Neuronal stem cell (in vitro differentiated cells): ENCODE measurements around the gene KCNH6.

ENCODE experiments used
- DNase-seq: peaks from one replicate; pipeline ENCODE4 v3.0.0-alpha.2; 2013; ENCODE audit warnings: low spot score
- H2AFZ ChIP-seq: one replicate; pipeline ENCODE4 v1.6.1; 2013; ENCODE audit warnings: mild to moderate bottlenecking, low read length, inconsistent platforms
- H2AK5ac ChIP-seq: 2 replicates; pipeline ENCODE4 v1.6.1; 2013; ENCODE audit warnings: low read depth, mild to moderate bottlenecking, inconsistent platforms, low read length, moderate library complexity, mixed read lengths
- H2BK120ac ChIP-seq: 2 replicates; pipeline ENCODE4 v1.6.1; 2013; ENCODE audit warnings: low read depth, mild to moderate bottlenecking, inconsistent platforms, low read length, moderate library complexity, mixed read lengths
- H2BK12ac ChIP-seq: one replicate; pipeline ENCODE4 v1.6.1; 2013; ENCODE audit warnings: low read length, inconsistent platforms
- H2BK15ac ChIP-seq: 2 replicates; pipeline ENCODE4 v1.6.1; 2013; ENCODE audit warnings: mild to moderate bottlenecking, low read length, inconsistent platforms, mixed read lengths
- H2BK5ac ChIP-seq: one replicate; pipeline ENCODE4 v1.6.1; 2013; ENCODE audit warnings: inconsistent platforms, mild to moderate bottlenecking, low read length, moderate library complexity
- H3K14ac ChIP-seq: one replicate; pipeline ENCODE4 v1.6.1; 2013; ENCODE audit warnings: low read length, inconsistent platforms
- H3K18ac ChIP-seq: 2 replicates; pipeline ENCODE4 v1.6.1; 2013; ENCODE audit warnings: low read length, inconsistent platforms
- H3K23ac ChIP-seq: 2 replicates; pipeline ENCODE4 v1.6.1; 2013; ENCODE audit warnings: low read depth, mild to moderate bottlenecking, mixed read lengths, low read length, inconsistent platforms; ENCODE audit not compliant: poor library complexity
- H3K27ac ChIP-seq: replicated peaks from 3 replicates; pipeline ENCODE4 v1.5.1; 2013; ENCODE audit warnings: low read length, inconsistent platforms
- H3K27me3 ChIP-seq, 3 experiments: 2 replicates each; pipeline ENCODE4 v1.6.1; 2013; ENCODE audit warnings: low read length in 3 of 3, mild to moderate bottlenecking in 2 of 3, inconsistent platforms in 1 of 3, low read depth in 1 of 3, mixed read lengths in 1 of 3, moderate library complexity in 1 of 3; ENCODE audit not compliant: control insufficient read depth in 3 of 3, insufficient read depth in 3 of 3
- H3K36me3 ChIP-seq, 2 donors: replicated peaks in 1 of 2; 2 replicates each; pipeline ENCODE4 v1.6.1; 2013; ENCODE audit warnings: low read length in 2 of 2; ENCODE audit not compliant: control insufficient read depth in 2 of 2, insufficient read depth in 2 of 2
- H3K4ac ChIP-seq: 2 replicates; pipeline ENCODE4 v1.6.1; 2013; ENCODE audit warnings: inconsistent platforms, mild to moderate bottlenecking, low read length, moderate library complexity
- H3K4me1 ChIP-seq, 2 donors: 1 replicate in 1 of 2; 2 replicates in 1 of 2; pipeline ENCODE4 v1.6.1; 2013; ENCODE audit warnings: low read length in 2 of 2, low read depth in 1 of 2; ENCODE audit not compliant: control insufficient read depth in 2 of 2, insufficient read depth in 1 of 2
- H3K4me2 ChIP-seq: one replicate; pipeline ENCODE4 v1.6.1; 2013; ENCODE audit warnings: mild to moderate bottlenecking, low read length, inconsistent platforms; ENCODE audit not compliant: insufficient read depth, poor library complexity, severe bottlenecking
- H3K4me3 ChIP-seq, 2 donors: 2 replicates each; pipeline ENCODE4 v1.5.1; 2013; ENCODE audit warnings: low read length in 2 of 2, mild to moderate bottlenecking in 2 of 2, inconsistent platforms in 1 of 2, moderate library complexity in 1 of 2
- H3K79me1 ChIP-seq: one replicate; pipeline ENCODE4 v1.6.1; 2013; ENCODE audit warnings: low read depth, mild to moderate bottlenecking, inconsistent platforms, low read length, moderate library complexity
- H3K9ac ChIP-seq: one replicate; pipeline ENCODE4 v1.6.1; 2013; ENCODE audit warnings: mild to moderate bottlenecking, low read depth, low read length, inconsistent platforms; ENCODE audit not compliant: poor library complexity
- H3K9me3 ChIP-seq, 2 donors: replicated peaks in 1 of 2; 2 replicates each; pipeline versions ENCODE3 to v1.6.1; 2013; ENCODE audit warnings: low read length in 2 of 2, mild to moderate bottlenecking in 2 of 2, inconsistent platforms in 1 of 2, low read depth in 1 of 2, mixed read lengths in 1 of 2, moderate library complexity in 1 of 2; ENCODE audit not compliant: control insufficient read depth in 2 of 2, insufficient read depth in 1 of 2
- H4K8ac ChIP-seq: one replicate; pipeline ENCODE4 v1.6.1; 2013; ENCODE audit warnings: low read depth, mild to moderate bottlenecking, inconsistent platforms, low read length, moderate library complexity
- H4K91ac ChIP-seq: one replicate; pipeline ENCODE4 v1.6.1; 2013; ENCODE audit warnings: low read length, low read depth, mild to moderate bottlenecking, inconsistent platforms; ENCODE audit not compliant: poor library complexity
- WGBS, 2 donors: extraction: QIAGEN DNeasy Blood & Tissue Kit; methylation state at CpG; one replicate each; pipeline ENCODE4 v1.1.7; 2013; ENCODE audit warnings: missing lambda C conversion rate in 2 of 2, mixed read lengths in 1 of 2; ENCODE audit not compliant: insufficient read length in 2 of 2, insufficient replicate concordance in 1 of 2; ENCODE audit errors: extremely low coverage in 2 of 2; 5-methylcytosine and 5-hydroxymethylcytosine counted together

The KCNH6 gene

DNA sequence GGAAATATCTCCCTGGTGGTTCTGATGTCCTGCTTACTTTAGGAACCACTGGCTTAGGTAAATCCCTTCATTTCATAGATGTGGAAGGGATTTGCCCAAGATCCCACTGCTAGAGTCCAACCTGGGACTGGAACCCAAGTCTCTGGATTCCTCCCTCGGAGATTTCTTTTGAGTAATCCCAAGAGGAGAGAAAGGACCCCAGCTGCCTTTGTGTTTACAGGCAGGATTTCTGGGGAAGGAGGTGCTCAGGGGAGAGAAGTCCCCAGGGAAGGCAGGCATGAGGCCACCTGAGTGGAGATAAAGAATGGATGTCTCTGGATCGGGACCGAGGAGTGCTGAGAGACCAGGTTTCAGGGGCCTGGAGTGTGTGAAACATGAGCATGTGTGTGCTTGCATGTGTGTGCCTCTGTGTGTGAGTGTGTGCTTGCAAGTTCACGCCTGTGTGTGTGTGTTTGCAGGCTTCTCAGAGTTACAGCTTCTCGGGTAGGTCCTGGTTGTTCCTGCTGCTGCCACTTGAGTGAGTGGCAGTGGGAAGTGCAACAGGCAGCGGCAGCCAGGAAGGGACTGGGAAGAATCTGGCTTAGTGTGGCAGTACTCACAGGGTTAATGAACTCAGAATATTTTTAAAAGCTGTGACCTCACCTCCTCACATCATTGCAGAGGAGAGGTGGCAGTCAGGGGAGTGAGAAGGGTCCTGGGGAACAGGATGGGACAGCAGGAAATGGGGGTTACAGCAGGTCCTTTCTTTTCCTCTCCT, 2.2 kb downstream of the KCNH6 start:
- no peak overlapping the region for H2BK12ac ChIP-seq
- no peaks in the 10 kb centered on the region for H3K36me3 ChIP-seq

DNA sequence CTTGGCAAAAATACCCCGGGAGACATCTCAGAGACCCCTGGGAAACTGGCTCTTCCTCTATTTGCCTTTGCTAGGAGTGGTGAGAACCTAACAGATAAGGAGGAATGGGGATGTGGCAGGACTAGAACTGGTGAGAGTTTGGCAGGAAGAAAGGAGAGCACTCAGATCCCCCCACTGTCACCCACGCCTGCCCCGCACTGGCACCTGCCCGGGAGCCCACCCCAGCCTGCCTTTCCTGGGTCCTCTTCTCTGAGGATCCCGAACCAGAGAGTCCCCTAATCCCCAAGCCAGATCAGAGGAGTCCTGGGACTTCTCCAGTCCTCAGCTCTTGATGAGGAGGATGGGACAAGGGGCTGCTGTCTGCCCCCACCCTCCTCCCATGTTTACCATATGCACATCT, 3.7 kb downstream of the KCNH6 start:
- Histone ChIP-seq H3K14ac (no peak overlapping the region), H3K9me3 (no peaks in the 10 kb centered on the region), H3K27ac (no peak overlapping the region), H3K4me1 (peaks cover 5% of the 10 kb centered on the region in 2 donors), H2BK5ac (no peak overlapping the region), H4K91ac (no peak overlapping the region), H2BK120ac (no peak overlapping the region), H2BK12ac (no peak overlapping the region), H3K4me3 (no peak overlapping the region), H3K18ac (no peak overlapping the region), H3K36me3 (no peaks in the 10 kb centered on the region), H3K4ac (no peak overlapping the region), H2AFZ (no peak overlapping the region), H3K23ac (no peak overlapping the region), H3K9ac (no peak overlapping the region), H2BK15ac (no peak overlapping the region), H3K79me1 (no peaks in the 10 kb centered on the region), H2AK5ac (no peak overlapping the region), H3K4me2 (no peak overlapping the region), H3K27me3 (peaks cover 0 to 66% (median 13%) of the 10 kb centered on the region in 3 experiments), H4K8ac (no peak overlapping the region)
- no peak for DNase-seq
- WGBS, 2 donors, result no CpG with 5 or more reads among the region's 5 CpGs

More for the DNA sequence above, 2.2 kb downstream of the KCNH6 start:
- H4K8ac ChIP-seq, result no peak overlapping the region
- no peak overlapping the region for H3K14ac ChIP-seq
- H3K9me3 ChIP-seq, result no peaks in the 10 kb centered on the region
- no peak overlapping the region for H3K9ac ChIP-seq
- no peak overlapping the region for H3K18ac ChIP-seq
- no peak overlapping the region for H3K4ac ChIP-seq
- H3K27ac ChIP-seq, result no peak overlapping the region
- peaks cover 5% of the 10 kb centered on the region in 2 donors for H3K4me1 ChIP-seq
- peaks cover 0 to 57% (median 13%) of the 10 kb centered on the region in 3 experiments for H3K27me3 ChIP-seq
- H3K4me3 ChIP-seq, result no peak overlapping the region
- no peak overlapping the region for H3K23ac ChIP-seq
- no peak overlapping the region for H2BK5ac ChIP-seq
- no peak overlapping the region for H2BK15ac ChIP-seq
- H2BK120ac ChIP-seq, result no peak overlapping the region
- H2AK5ac ChIP-seq, result no peak overlapping the region
- DNase-seq, result no peak
- WGBS, 2 donors, result no CpG with 5 or more reads among the region's 6 CpGs
- no peak overlapping the region for H3K4me2 ChIP-seq
- no peak overlapping the region for H2AFZ ChIP-seq
- no peak overlapping the region for H4K91ac ChIP-seq
- no peaks in the 10 kb centered on the region for H3K79me1 ChIP-seq

DNA sequence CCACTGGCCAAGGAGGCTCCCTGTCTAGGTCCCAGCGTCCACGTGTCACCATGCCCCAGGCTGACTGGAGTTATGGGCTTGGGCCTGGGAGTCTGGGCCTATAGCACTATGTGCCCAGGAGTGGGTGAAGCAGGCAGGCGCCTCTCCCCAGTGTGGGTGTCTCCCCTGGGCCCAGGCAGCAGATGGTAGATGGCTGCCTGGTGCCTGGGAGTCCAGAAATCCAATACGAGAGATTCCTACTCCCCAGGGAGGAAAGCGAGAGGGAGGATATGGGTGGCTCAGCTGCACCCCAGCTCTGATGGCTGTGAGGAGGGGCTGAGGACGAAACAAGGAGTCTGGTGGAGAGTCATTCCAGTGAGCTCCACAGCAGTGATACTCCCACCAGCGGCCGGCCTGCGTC, 5.0 kb downstream of the KCNH6 start:
- Histone ChIP-seq H3K27me3 (peaks cover 0 to 66% (median 13%) of the 10 kb centered on the region in 3 experiments), H3K14ac (no peak overlapping the region), H4K91ac (no peak overlapping the region), H3K27ac (no peak overlapping the region), H2BK15ac (peak overlapping the region; percentile 24), H3K9ac (peak overlapping the region; percentile 3), H2AK5ac (no peak overlapping the region), H2AFZ (no peak overlapping the region), H3K23ac (no peak overlapping the region), H4K8ac (no peak overlapping the region), H2BK5ac (no peak overlapping the region), H3K79me1 (no peaks in the 10 kb centered on the region), H3K4me3 (no peak overlapping the region), H2BK120ac (no peak overlapping the region), H3K4me1 (peaks cover 5% of the 10 kb centered on the region in 2 donors), H3K9me3 (no peaks in the 10 kb centered on the region), H2BK12ac (no peak overlapping the region), H3K18ac (peak overlapping the region; percentile 17), H3K4me2 (no peak overlapping the region), H3K36me3 (no peaks in the 10 kb centered on the region), H3K4ac (no peak overlapping the region)
- WGBS, 2 donors, result no CpG with 5 or more reads among the region's 9 CpGs
- no peak for DNase-seq

DNA sequence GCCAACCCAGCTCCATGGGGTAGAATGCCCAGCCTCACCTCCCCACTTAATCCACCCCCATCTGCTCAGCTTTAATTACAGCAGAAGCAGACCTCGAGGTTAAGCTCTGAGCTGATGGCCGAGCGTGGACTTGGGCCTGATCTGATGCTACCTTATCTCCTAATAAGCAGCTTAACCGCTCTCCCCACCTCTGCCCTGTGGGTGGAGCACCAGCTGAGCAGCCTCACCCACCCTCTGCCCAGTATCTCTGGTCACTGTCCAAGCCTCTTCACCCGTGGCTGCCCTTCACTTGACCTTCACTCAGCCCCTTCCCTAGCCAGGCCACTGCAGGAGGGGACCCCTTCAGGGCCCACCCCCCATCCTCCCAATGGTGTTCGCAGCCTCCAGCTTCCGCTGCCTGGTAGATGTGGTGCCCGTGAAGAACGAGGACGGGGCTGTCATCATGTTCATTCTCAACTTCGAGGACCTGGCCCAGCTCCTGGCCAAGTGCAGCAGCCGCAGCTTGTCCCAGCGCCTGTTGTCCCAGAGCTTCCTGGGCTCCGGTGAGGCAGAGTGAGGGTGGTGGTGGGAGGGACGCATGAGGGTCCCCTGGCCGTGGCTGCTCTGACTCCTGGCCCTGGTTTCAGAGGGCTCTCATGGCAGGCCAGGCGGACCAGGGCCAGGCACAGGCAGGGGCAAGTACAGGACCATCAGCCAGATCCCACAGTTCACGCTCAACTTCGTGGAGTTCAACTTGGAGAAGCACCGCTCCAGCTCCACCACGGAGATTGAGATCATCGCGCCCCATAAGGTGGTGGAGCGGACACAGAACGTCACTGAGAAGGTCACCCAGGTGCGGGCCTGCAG, 6.8 kb downstream of the KCNH6 start:
- H3K36me3 ChIP-seq, result no peaks in the 10 kb centered on the region
- no peak overlapping the region for H2BK5ac ChIP-seq
- peaks cover 0 to 48% (median 5%) of the 10 kb centered on the region in 3 experiments for H3K27me3 ChIP-seq
- H2AFZ ChIP-seq, result no peak overlapping the region
- H2BK12ac ChIP-seq, result no peak overlapping the region
- no peak overlapping the region for H3K27ac ChIP-seq
- peak overlapping the region; percentile 31 for H3K14ac ChIP-seq
- H3K18ac ChIP-seq, result peak overlapping the region; percentile 33
- no peak overlapping the region for H2AK5ac ChIP-seq
- no peak overlapping the region for H3K23ac ChIP-seq
- no peak overlapping the region for H3K9ac ChIP-seq
- no peak overlapping the region for H2BK15ac ChIP-seq
- no CpG with 5 or more reads among the region's 26 CpGs for WGBS, 2 donors
- H3K4ac ChIP-seq, result peak overlapping the region; percentile 76
- no peak overlapping the region for H4K91ac ChIP-seq
- peaks cover 0 to 2% of the 10 kb centered on the region in 2 donors for H3K4me1 ChIP-seq
- peak overlapping the region; percentile 31 for H2BK120ac ChIP-seq
- H3K9me3 ChIP-seq, result no peaks in the 10 kb centered on the region
- no peak overlapping the region for H4K8ac ChIP-seq
- H3K4me3 ChIP-seq, result no peak overlapping the region
- no peak overlapping the region for H3K4me2 ChIP-seq
- H3K79me1 ChIP-seq, result no peaks in the 10 kb centered on the region
- DNase-seq, result no peak
